ENCODE data around the gene PSMD8. TPM values are rescaled to one million over a fixed set of nuclear protein-coding genes. Genes with fewer than 3 reads are reported as not detected.

The PSMD8 gene
- 100 to 1,000 TPM; 177 to 185 TPM for total RNA-seq
- 100 to 1,000 TPM; 196 to 209 TPM for polyA plus RNA-seq (ENCODE audit: insufficient read length in 2 of 2)
- long read RNA-seq, donor 1, transcript PSMD8-201 (7 exons, 1,553 nt): major isoform, 140 of 193 reads
- long read RNA-seq, donor 1, transcript PSMD8-208 (6 exons, 771 nt): minor isoform, 5 of 193 reads
- long read RNA-seq, donor 1, partial matches to known transcripts: 48 of 193 reads
- long read RNA-seq, donor 1, other reads (novel, unspliced or antisense): 0 of 193 reads
- long read RNA-seq, donor 2, transcript PSMD8-201 (7 exons, 1,553 nt): major isoform, 46 of 57 reads
- long read RNA-seq, donor 2, partial matches to known transcripts: 9 of 57 reads
- long read RNA-seq, donor 2, other reads (novel, unspliced or antisense): 0 of 57 reads
- long read RNA-seq, donor 3, transcript PSMD8-208 (6 exons, 771 nt): minor isoform, 9 of 72 reads
- long read RNA-seq, donor 3, transcript PSMD8-201 (7 exons, 1,553 nt): major isoform, 56 of 72 reads
- long read RNA-seq, donor 3, partial matches to known transcripts: 7 of 72 reads
- long read RNA-seq, donor 3, other reads (novel, unspliced or antisense): 0 of 72 reads
- long read RNA-seq, donor 4, transcript PSMD8-201 (7 exons, 1,553 nt): major isoform, 137 of 248 reads
- long read RNA-seq, donor 4, transcript PSMD8-208 (6 exons, 771 nt): minor isoform, 17 of 248 reads
- long read RNA-seq, donor 4, partial matches to known transcripts: 94 of 248 reads
- long read RNA-seq, donor 4, other reads (novel, unspliced or antisense): 0 of 248 reads

DNA sequence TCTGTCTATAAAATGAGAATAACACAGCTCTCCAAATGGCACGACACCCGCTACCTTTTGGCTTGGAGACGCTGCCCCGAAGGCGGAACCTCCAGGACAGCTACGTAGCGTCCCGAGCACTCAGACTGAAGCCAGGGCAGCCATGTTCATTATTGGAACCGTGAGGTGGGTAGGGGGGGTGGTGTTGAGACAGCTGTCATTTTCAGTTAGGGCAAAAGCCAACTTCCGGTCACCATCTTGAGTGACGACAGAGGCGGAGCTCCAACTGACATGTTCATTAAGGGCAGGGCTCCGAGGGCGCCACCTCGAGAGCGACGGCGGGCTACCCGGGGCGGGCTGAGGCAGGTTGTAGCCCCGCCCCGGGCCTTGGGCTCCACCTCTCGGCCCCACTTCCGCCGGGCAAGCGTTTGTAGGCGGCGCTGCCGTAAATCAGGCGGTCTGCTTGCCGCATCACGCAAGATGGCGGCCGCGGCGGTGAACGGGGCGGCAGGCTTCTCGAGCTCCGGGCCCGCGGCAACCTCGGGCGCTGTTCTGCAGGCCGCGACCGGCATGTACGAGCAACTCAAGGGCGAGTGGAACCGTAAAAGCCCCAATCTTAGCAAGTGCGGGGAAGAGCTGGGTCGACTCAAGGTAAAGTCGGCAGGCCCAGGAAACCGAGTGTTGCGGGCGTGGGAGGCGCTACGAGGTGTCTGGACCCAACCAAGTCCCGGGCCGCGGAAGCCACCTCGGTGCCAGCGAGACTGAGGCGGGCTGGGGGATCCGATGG, at the start of gene PSMD8:
TSS of gene PSMD8 (plus strand) at position 240 of the 766 bp plus-strand sequence. CDS start at position 271, 31 bp downstream.
- Histone ChIP-seq H3K4me1 (ENCODE audit: control insufficient read depth, insufficient read depth, low read length) (peaks cover 21% of the 10 kb centered on the region), H3K4me3 (ENCODE audit: low read depth, low read length) (peak within 1 kb of the TSS; percentile 84), H3K27ac (ENCODE audit: low read depth, low read length) (peak within 1 kb of the TSS; percentile 94), H3K27me3 (ENCODE audit: control insufficient read depth, insufficient read depth, low read length) (no peaks in the 10 kb centered on the region), H3K36me3 (ENCODE audit: control insufficient read depth, insufficient read depth, low read length) (peaks cover 35% of the 10 kb centered on the region), H3K9me3 (ENCODE audit: control insufficient read depth, insufficient read depth, low read length) (no peaks in the 10 kb centered on the region)
- peak; percentile 94 to 100 (median 99) for DNase-seq (ENCODE audit: low read depth in 4 of 6, low spot score in 6 of 6)
- WGBS (ENCODE audit: insufficient coverage): under 1% methylated on average over 65 of the region's 65 CpGs

- no peaks in the 10 kb centered on the region for H3K27me3 ChIP-seq (ENCODE audit: control insufficient read depth, insufficient read depth, low read length)
- no peak overlapping the region for H3K27ac ChIP-seq (ENCODE audit: low read depth, low read length)
- peaks cover 3% of the 10 kb centered on the region for H3K36me3 ChIP-seq (ENCODE audit: control insufficient read depth, insufficient read depth, low read length)
- H3K9me3 ChIP-seq (ENCODE audit: control insufficient read depth, insufficient read depth, low read length): no peaks in the 10 kb centered on the region
- no peak overlapping the region for H3K4me3 ChIP-seq (ENCODE audit: low read depth, low read length)
- WGBS (ENCODE audit: insufficient coverage): 87% methylated on average over 19 of the region's 22 CpGs
- H3K4me1 ChIP-seq (ENCODE audit: control insufficient read depth, insufficient read depth, low read length): no peaks in the 10 kb centered on the region
- no peak for DNase-seq (ENCODE audit: low read depth in 4 of 6, low spot score in 6 of 6)
Measured at GRCh38 chr19:38326591-38326990, 47.8 kb upstream of the PSMD8 start.

DNA sequence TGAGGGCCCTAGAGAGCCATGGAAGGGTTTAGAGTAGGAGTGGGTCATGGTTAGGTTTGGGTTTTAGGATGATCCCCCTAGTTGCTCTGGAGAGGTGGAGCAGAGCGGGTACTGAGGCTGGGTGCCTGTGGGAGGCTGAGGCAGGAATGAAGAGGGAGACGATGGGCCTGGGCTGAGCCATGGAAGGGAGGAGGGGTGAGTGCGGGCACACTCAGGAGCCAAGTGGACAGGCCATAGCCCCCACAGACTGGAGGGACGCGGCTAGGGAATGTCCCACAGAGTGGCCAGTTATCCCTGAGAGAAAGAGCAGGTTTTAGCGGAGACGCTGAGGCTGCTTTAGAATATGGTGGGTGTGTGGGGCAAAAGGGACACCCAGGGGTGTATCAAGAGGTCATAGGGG, 44.7 kb upstream of the PSMD8 start:
- Histone ChIP-seq H3K9me3 (ENCODE audit: control insufficient read depth, insufficient read depth, low read length) (no peaks in the 10 kb centered on the region), H3K27ac (ENCODE audit: low read depth, low read length) (no peak overlapping the region), H3K4me1 (ENCODE audit: control insufficient read depth, insufficient read depth, low read length) (no peaks in the 10 kb centered on the region), H3K27me3 (ENCODE audit: control insufficient read depth, insufficient read depth, low read length) (no peaks in the 10 kb centered on the region), H3K4me3 (ENCODE audit: low read depth, low read length) (no peak overlapping the region), H3K36me3 (ENCODE audit: control insufficient read depth, insufficient read depth, low read length) (peaks cover 3% of the 10 kb centered on the region)
- DNase-seq (ENCODE audit: low read depth in 4 of 6, low spot score in 6 of 6): no peak
- 92% methylated on average over 7 of the region's 7 CpGs for WGBS (ENCODE audit: insufficient coverage)

GRCh38 chr19:38331728-38332127, 42.6 kb upstream of the PSMD8 start:
- DNase-seq (ENCODE audit: low read depth in 4 of 6, low spot score in 6 of 6): no peak
- WGBS (ENCODE audit: insufficient coverage): no CpG with 5 or more reads among the region's 1 CpG

GRCh38 chr19:38333245-38333644, 41.1 kb upstream of the PSMD8 start:
- Histone ChIP-seq H3K9me3 (ENCODE audit: control insufficient read depth, insufficient read depth, low read length) (no peaks in the 10 kb centered on the region), H3K36me3 (ENCODE audit: control insufficient read depth, insufficient read depth, low read length) (no peaks in the 10 kb centered on the region), H3K4me3 (ENCODE audit: low read depth, low read length) (no peak overlapping the region), H3K4me1 (ENCODE audit: control insufficient read depth, insufficient read depth, low read length) (peaks cover 14% of the 10 kb centered on the region), H3K27me3 (ENCODE audit: control insufficient read depth, insufficient read depth, low read length) (no peaks in the 10 kb centered on the region), H3K27ac (ENCODE audit: low read depth, low read length) (no peak overlapping the region)
- no peak for DNase-seq (ENCODE audit: low read depth in 4 of 6, low spot score in 6 of 6)
- WGBS (ENCODE audit: insufficient coverage): no CpG with 5 or more reads among the region's 9 CpGs

More at GRCh38 chr19:38331728-38332127, 42.6 kb upstream of the PSMD8 start:
- peaks cover 7% of the 10 kb centered on the region for H3K4me1 ChIP-seq (ENCODE audit: control insufficient read depth, insufficient read depth, low read length)
- no peaks in the 10 kb centered on the region for H3K36me3 ChIP-seq (ENCODE audit: control insufficient read depth, insufficient read depth, low read length)
- no peak overlapping the region for H3K4me3 ChIP-seq (ENCODE audit: low read depth, low read length)
- no peaks in the 10 kb centered on the region for H3K9me3 ChIP-seq (ENCODE audit: control insufficient read depth, insufficient read depth, low read length)
- no peaks in the 10 kb centered on the region for H3K27me3 ChIP-seq (ENCODE audit: control insufficient read depth, insufficient read depth, low read length)
- H3K27ac ChIP-seq (ENCODE audit: low read depth, low read length): no peak overlapping the region

DNA sequence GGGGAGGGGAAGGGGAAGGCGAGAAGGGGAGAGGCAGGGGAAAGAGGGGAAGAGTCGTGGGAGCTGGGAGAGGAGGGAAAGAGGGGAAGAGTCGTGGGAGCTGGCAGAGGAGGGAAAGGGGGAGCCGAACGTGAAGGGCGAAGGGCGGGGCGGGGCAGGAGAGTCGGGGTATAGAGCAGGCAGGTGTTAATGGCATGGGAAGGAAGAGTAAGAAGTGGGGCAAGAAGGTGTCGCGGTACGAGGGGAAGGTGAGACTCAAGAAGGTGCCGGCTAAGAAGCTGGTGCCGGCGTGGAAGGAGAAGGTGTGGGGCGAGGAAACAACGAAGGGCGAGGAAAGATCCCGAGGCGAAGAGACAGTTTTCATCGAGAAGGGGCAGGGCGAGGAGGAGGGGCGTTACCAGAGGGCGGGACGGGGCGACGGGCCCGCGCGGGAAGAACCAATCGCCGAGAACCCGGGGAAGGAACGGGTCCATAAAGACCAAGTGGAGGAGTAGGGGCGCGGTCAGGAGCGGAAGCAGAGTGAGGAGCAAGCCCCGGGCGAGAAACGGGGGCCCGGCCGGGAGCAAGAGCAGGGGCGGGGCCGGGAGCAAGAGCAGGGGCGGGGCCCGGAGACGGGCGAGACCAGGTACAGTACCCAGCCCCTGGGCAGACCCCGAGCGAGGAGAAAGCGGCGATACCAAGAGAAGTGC, 38.3 kb upstream of the PSMD8 start:
- H3K27ac ChIP-seq (ENCODE audit: low read depth, low read length): peak overlapping the region; percentile 96
- 0% methylated on average over 52 of the region's 52 CpGs for WGBS (ENCODE audit: insufficient coverage)
- H3K27me3 ChIP-seq (ENCODE audit: control insufficient read depth, insufficient read depth, low read length): no peaks in the 10 kb centered on the region
- no peaks in the 10 kb centered on the region for H3K9me3 ChIP-seq (ENCODE audit: control insufficient read depth, insufficient read depth, low read length)
- H3K4me3 ChIP-seq (ENCODE audit: low read depth, low read length): peak overlapping the region; percentile 87
- peak; percentile 74 to 98 (median 85) for DNase-seq (ENCODE audit: low read depth in 4 of 6, low spot score in 6 of 6)
- peaks cover 14% of the 10 kb centered on the region for H3K4me1 ChIP-seq (ENCODE audit: control insufficient read depth, insufficient read depth, low read length)
- H3K36me3 ChIP-seq (ENCODE audit: control insufficient read depth, insufficient read depth, low read length): peaks cover 6% of the 10 kb centered on the region

DNA sequence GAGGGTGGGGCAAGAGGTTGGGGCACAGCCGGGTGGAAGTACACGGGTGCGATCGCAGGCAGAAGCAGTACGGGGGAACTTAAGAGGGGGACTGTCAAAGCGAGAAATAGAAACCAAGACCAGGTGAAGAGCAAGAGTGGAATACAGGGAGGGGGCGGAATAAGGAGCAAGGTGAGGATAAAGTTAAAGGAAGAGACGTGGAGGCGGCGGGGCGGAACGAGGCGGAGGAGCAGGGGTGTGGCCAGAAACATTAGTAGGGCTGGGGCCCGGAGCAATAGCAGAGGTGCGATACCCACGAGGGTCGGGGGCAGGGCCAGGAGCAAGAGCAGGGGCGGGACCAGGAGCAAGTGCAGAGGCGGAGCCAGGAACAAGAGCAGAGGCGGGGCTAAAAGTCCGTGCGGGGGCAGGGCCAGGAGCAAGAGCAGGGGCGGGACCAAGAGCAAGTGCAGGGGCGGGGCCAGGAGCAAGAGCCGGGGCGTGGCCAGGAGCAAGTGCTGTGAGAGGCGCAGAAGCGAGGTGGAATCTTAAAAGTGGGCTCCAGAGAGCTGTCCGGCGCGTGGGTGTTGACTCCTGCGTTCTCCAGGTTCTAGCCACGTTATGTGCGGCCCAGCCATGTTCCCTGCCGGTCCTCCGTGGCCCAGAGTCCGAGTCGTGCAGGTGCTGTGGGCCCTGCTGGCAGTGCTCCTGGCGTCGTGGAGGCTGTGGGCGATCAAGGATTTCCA, 37.6 kb upstream of the PSMD8 start:
- Histone ChIP-seq H3K9me3 (ENCODE audit: control insufficient read depth, insufficient read depth, low read length) (no peaks in the 10 kb centered on the region), H3K4me3 (ENCODE audit: low read depth, low read length) (peak overlapping the region; percentile 87), H3K27ac (ENCODE audit: low read depth, low read length) (peak overlapping the region; percentile 96), H3K36me3 (ENCODE audit: control insufficient read depth, insufficient read depth, low read length) (peaks cover 7% of the 10 kb centered on the region), H3K27me3 (ENCODE audit: control insufficient read depth, insufficient read depth, low read length) (no peaks in the 10 kb centered on the region), H3K4me1 (ENCODE audit: control insufficient read depth, insufficient read depth, low read length) (peaks cover 14% of the 10 kb centered on the region)
- 1% methylated on average over 41 of the region's 41 CpGs for WGBS (ENCODE audit: insufficient coverage)
- DNase-seq (ENCODE audit: low read depth in 4 of 6, low spot score in 6 of 6): peak in 5 of 6 donors; percentile 61 to 96 (median 70)

DNA sequence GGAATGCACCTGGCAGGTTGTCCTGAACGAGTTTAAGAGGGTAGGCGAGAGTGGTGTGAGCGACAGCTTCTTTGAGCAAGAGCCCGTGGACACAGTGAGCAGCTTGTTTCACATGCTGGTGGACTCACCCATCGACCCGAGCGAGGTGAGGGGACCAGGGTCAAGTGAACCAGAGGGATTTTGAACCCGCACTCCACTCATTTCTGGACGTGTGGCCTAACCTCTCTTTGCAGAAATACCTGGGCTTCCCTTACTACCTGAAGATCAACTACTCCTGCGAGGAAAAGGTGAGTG, 37.1 kb upstream of the PSMD8 start:
- H3K4me3 ChIP-seq (ENCODE audit: low read depth, low read length): peak overlapping the region; percentile 87
- 48% methylated on average over 8 of the region's 10 CpGs for WGBS (ENCODE audit: insufficient coverage)
- peaks cover 7% of the 10 kb centered on the region for H3K36me3 ChIP-seq (ENCODE audit: control insufficient read depth, insufficient read depth, low read length)
- peaks cover 14% of the 10 kb centered on the region for H3K4me1 ChIP-seq (ENCODE audit: control insufficient read depth, insufficient read depth, low read length)
- no peaks in the 10 kb centered on the region for H3K27me3 ChIP-seq (ENCODE audit: control insufficient read depth, insufficient read depth, low read length)
- H3K27ac ChIP-seq (ENCODE audit: low read depth, low read length): peak overlapping the region; percentile 96
- H3K9me3 ChIP-seq (ENCODE audit: control insufficient read depth, insufficient read depth, low read length): no peaks in the 10 kb centered on the region
- no peak for DNase-seq (ENCODE audit: low read depth in 4 of 6, low spot score in 6 of 6)

All from spinal cord (tissue), 10 donors.